Measurements from ENCODE around the gene MYL7. TPM values are rescaled to one million over a fixed set of nuclear protein-coding genes. Genes with fewer than 3 reads are reported as not detected.

MYL7 gene
- total and polyA plus RNA-seq, 2 donors (not counting 1 experiment from before 2014, with no cell fraction given) = not detected

DNA sequence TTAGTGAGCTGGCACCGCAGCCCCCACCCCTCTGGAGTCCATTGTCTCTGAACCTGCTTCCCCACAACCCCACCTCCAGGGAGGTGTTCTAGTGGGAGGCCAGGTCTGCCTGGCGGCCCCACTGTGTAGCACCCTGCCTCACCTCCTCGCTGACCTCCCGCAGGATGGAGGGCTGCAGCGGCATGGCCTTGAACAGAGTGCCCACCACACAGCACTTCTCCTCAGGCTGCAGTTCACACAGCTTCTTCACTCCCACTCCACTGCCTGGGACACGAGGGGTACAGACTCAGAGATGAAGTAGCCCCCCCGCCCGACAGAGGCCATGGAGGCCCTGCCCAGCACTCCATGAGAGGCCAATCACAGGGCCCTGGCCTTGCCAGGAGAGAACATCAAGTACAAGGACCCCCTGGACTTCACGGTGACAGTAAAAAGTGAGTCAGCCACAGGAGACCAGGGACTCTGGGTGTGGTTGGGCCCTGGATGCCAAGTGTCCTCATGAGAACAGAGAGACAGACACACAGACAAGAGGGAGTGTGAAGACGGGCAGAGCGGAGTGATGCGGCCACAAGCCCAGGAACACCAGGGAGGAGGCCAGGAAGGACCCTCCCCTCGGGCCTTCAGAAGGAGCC lies 23.2 kb downstream of the MYL7 start:
- no peak for TF ChIP-seq EZH2 (IDR thresholded peaks at IDR 0.05; ENCODE audit: low read length, missing control alignments)
- Histone ChIP-seq H3K4me2 (ENCODE audit: extremely low read depth, insufficient read depth, low read length) (no peak overlapping the region), H3K4me1 (ENCODE audit: control insufficient read depth, extremely low read depth, insufficient read depth, low read length) (no peaks in the 10 kb centered on the region), H2AFZ (ENCODE audit: low read length) (no peak overlapping the region), H3K27ac (ENCODE audit: insufficient read depth, low read length) (no peak overlapping the region), H3K9ac (ENCODE audit: insufficient read depth, low read length) (no peak overlapping the region), H3K79me2 (ENCODE audit: control insufficient read depth, insufficient read depth, low read length) (peaks cover 19% of the 10 kb centered on the region), H3K36me3 (ENCODE audit: control insufficient read depth, insufficient read depth, low read length) (peaks cover 26% of the 10 kb centered on the region), H4K20me1 (ENCODE audit: control insufficient read depth, extremely low read depth, insufficient read depth, low read length) (no peaks in the 10 kb centered on the region), H3K27me3 (ENCODE audit: control insufficient read depth, insufficient read depth, low read length) (no peaks in the 10 kb centered on the region), H3K9me3 (ENCODE audit: control insufficient read depth, insufficient read depth, low read depth, low read length) (no peaks in the 10 kb centered on the region), H3K4me3 (replicated peaks in 1 of 4; ENCODE audit: control extremely low read depth in 1 of 4, insufficient read depth in 1 of 4, low read depth in 3 of 4, low read length in 4 of 4) (no peak overlapping the region)
- no peak for DNase-seq (ENCODE audit: low read depth in 2 of 2)

GRCh38 chr7:44116789-44117666 lies 24.1 kb downstream of the MYL7 start:
- TF ChIP-seq CTCF (conservative IDR thresholded peaks at IDR 0.05 in 1 of 2, IDR thresholded peaks at IDR 0.05 in 1 of 2; ENCODE audit: low read depth in 1 of 2, low read length in 2 of 2) = no peak
- TF ChIP-seq EZH2 (IDR thresholded peaks at IDR 0.05; ENCODE audit: low read length, missing control alignments) = no peak
- Histone ChIP-seq H2AFZ (ENCODE audit: low read length) (no peak overlapping the region), H3K27ac (ENCODE audit: insufficient read depth, low read length) (no peak overlapping the region), H3K27me3 (ENCODE audit: control insufficient read depth, insufficient read depth, low read length) (no peaks in the 10 kb centered on the region), H3K4me2 (ENCODE audit: extremely low read depth, insufficient read depth, low read length) (no peak overlapping the region), H3K9ac (ENCODE audit: insufficient read depth, low read length) (no peak overlapping the region), H3K79me2 (ENCODE audit: control insufficient read depth, insufficient read depth, low read length) (peaks cover 12% of the 10 kb centered on the region), H3K9me3 (ENCODE audit: control insufficient read depth, insufficient read depth, low read depth, low read length) (no peaks in the 10 kb centered on the region), H3K4me1 (ENCODE audit: control insufficient read depth, extremely low read depth, insufficient read depth, low read length) (no peaks in the 10 kb centered on the region), H4K20me1 (ENCODE audit: control insufficient read depth, extremely low read depth, insufficient read depth, low read length) (no peaks in the 10 kb centered on the region), H3K4me3 (replicated peaks in 1 of 4; ENCODE audit: control extremely low read depth in 1 of 4, insufficient read depth in 1 of 4, low read depth in 3 of 4, low read length in 4 of 4) (no peak overlapping the region), H3K36me3 (ENCODE audit: control insufficient read depth, insufficient read depth, low read length) (peaks cover 31% of the 10 kb centered on the region)
- DNase-seq (ENCODE audit: low read depth in 2 of 2) = no peak

DNA sequence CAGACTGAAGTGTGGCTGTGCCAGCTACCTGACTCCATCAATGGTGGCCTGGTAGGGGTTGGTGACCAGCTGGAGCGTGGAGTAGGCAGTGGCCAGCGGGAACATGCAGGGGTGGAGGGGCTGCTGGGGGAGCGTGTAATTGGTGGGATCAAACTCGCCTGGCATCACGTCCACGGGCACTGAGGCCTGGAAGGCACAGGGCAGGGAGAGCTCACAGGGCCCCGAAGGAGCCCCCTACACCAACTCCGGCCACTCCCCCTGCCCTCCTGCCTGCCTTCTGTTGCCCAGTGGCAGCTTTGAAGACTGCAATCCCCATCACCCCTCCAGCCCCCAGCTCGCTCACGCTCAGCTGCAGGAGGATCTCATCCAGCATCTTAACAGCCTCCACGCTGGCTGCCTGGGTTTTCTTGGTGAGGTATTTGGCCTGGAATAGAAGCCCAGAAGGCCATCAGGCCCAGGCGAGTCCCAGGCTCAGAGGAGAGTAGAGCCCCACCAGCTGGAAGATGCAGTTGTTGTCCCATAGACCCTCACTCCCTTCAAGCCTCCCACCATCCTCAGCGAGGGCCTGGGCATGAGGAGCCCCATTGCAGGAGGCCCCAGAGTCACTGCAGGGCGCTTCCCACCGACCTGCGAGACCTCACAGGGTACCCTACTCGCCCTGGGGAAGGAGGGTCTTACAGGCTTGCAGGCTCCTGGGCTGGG lies 24.9 kb downstream of the MYL7 start:
- Histone ChIP-seq H3K79me2 (ENCODE audit: control insufficient read depth, insufficient read depth, low read length) (peaks cover 5% of the 10 kb centered on the region), H3K4me3 (replicated peaks in 1 of 4; ENCODE audit: control extremely low read depth in 1 of 4, insufficient read depth in 1 of 4, low read depth in 3 of 4, low read length in 4 of 4) (no peak overlapping the region), H4K20me1 (ENCODE audit: control insufficient read depth, extremely low read depth, insufficient read depth, low read length) (no peaks in the 10 kb centered on the region), H3K9ac (ENCODE audit: insufficient read depth, low read length) (no peak overlapping the region), H3K36me3 (ENCODE audit: control insufficient read depth, insufficient read depth, low read length) (peaks cover 24% of the 10 kb centered on the region), H3K9me3 (ENCODE audit: control insufficient read depth, insufficient read depth, low read depth, low read length) (no peaks in the 10 kb centered on the region), H3K4me1 (ENCODE audit: control insufficient read depth, extremely low read depth, insufficient read depth, low read length) (no peaks in the 10 kb centered on the region), H3K27me3 (ENCODE audit: control insufficient read depth, insufficient read depth, low read length) (no peaks in the 10 kb centered on the region), H2AFZ (ENCODE audit: low read length) (no peak overlapping the region), H3K4me2 (ENCODE audit: extremely low read depth, insufficient read depth, low read length) (no peak overlapping the region), H3K27ac (ENCODE audit: insufficient read depth, low read length) (no peak overlapping the region)
- TF ChIP-seq CTCF (conservative IDR thresholded peaks at IDR 0.05 in 1 of 2, IDR thresholded peaks at IDR 0.05 in 1 of 2; ENCODE audit: low read depth in 1 of 2, low read length in 2 of 2) (no peak), EZH2 (IDR thresholded peaks at IDR 0.05; ENCODE audit: low read length, missing control alignments) (no peak)
- DNase-seq (ENCODE audit: low read depth in 2 of 2) = no peak

Data from fibroblast of lung (primary cell).